Astrocyte of the cerebellum (primary cell): ENCODE results near the gene TBC1D22A.

Experiments
- DNase-seq: peaks from one replicate; pipeline ENCODE4 v3.0.0-alpha.2; 2011; ENCODE audit warnings: low read depth
- H3K4me3 ChIP-seq: 2 replicates; pipeline ENCODE4 v1.5.1; 2011; ENCODE audit warnings: mild to moderate bottlenecking, low read depth, low read length, moderate library complexity
- in situ Hi-C: cut with HindIII; loops from 2 replicates; pipeline ENCODE4 v1.10.0; 2017; ENCODE audit warnings: low sequenced_read_pairs
- TF ChIP-seq, protein P1 (sequence below): IDR thresholded peaks from 2 replicates; pipeline ENCODE4 v1.5.1; 2012; ENCODE audit warnings: low read length, low read depth, moderate library complexity, mild to moderate bottlenecking; ENCODE audit errors: missing control alignments

The TBC1D22A gene

DNA sequence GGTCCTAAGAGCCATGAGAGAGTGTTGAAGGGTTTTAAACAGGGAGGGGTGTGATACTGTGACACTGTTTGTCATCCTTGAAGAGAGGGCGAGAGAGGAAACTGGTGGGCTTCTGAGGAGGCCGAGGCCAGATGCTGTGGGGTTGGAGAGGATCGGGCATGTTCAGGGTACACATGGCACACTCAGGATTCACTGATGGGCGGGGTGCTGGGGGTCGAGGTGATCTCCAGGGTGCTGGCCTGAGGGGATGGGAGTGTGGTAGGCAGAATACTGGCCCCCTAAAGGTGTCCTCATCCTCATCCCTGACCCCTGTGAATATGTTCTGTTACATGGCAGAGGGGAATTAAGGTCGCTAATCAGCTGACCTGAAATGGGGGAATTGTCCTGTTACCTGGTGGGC lies 7.3 kb downstream of the TBC1D22A start:
- TF ChIP-seq, protein P1, sequence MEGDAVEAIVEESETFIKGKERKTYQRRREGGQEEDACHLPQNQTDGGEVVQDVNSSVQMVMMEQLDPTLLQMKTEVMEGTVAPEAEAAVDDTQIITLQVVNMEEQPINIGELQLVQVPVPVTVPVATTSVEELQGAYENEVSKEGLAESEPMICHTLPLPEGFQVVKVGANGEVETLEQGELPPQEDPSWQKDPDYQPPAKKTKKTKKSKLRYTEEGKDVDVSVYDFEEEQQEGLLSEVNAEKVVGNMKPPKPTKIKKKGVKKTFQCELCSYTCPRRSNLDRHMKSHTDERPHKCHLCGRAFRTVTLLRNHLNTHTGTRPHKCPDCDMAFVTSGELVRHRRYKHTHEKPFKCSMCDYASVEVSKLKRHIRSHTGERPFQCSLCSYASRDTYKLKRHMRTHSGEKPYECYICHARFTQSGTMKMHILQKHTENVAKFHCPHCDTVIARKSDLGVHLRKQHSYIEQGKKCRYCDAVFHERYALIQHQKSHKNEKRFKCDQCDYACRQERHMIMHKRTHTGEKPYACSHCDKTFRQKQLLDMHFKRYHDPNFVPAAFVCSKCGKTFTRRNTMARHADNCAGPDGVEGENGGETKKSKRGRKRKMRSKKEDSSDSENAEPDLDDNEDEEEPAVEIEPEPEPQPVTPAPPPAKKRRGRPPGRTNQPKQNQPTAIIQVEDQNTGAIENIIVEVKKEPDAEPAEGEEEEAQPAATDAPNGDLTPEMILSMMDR, result no peak

GRCh38 chr22:46770151-46770641 lies 7.7 kb downstream of the TBC1D22A start:
- no peak overlapping the region for H3K4me3 ChIP-seq
- TF ChIP-seq, protein P1, result no peak
- DNase-seq, result no peak
- in situ Hi-C loops, result no loop called here

More for the DNA sequence above, 7.3 kb downstream of the TBC1D22A start:
- DNase-seq, result no peak
- in situ Hi-C loops, result no loop called here
- H3K4me3 ChIP-seq, result no peak overlapping the region

GRCh38 chr22:46770726-46771125 lies 8.3 kb downstream of the TBC1D22A start:
- DNase-seq, result no peak
- TF ChIP-seq, protein P1, result no peak
- in situ Hi-C loops, result no loop called here
- no peak overlapping the region for H3K4me3 ChIP-seq

- DNase-seq, result no peak
- TF ChIP-seq, protein P1, result no peak
- in situ Hi-C loops, result no loop called here
- H3K4me3 ChIP-seq, result no peak overlapping the region
These were observed 10.6 kb downstream of the TBC1D22A start for GRCh38 chr22:46773076-46773475.

GRCh38 chr22:46774253-46774979 lies 12.0 kb downstream of the TBC1D22A start:
- TF ChIP-seq, protein P1, result no peak
- DNase-seq, result no peak
- H3K4me3 ChIP-seq, result no peak overlapping the region
- in situ Hi-C loops, result no loop called here

GRCh38 chr22:46774980-46775849 lies 12.8 kb downstream of the TBC1D22A start:
- H3K4me3 ChIP-seq, result no peak overlapping the region
- TF ChIP-seq, protein P1, result no peak
- no peak for DNase-seq
- in situ Hi-C loops, result no loop called here
